ENCODE measurements around the gene ATP5PO.

Gene ATP5PO

GRCh38 chr21:33915368-33916199 is at the start of gene ATP5PO:
Gene ATP5PO (minus strand): TSS chr21:33915804. CDS start chr21:33915763, 41 bp downstream.
- peak; percentile 99 for DNase-seq

- no peak for DNase-seq
Measured at GRCh38 chr21:33964706-33965325, 49.2 kb upstream of the ATP5PO start.

GRCh38 chr21:33963848-33964555 is 48.4 kb upstream of the ATP5PO start:
- DNase-seq = no peak

- DNase-seq = no peak
Measured at GRCh38 chr21:33962290-33962689, 46.7 kb upstream of the ATP5PO start.

GRCh38 chr21:33961061-33961460 is 45.5 kb upstream of the ATP5PO start:
- DNase-seq = no peak

GRCh38 chr21:33959680-33960079 is 44.1 kb upstream of the ATP5PO start:
- DNase-seq = no peak

GRCh38 chr21:33954395-33954794 is 38.8 kb upstream of the ATP5PO start:
- no peak for DNase-seq

- DNase-seq = peak; percentile 69
Measured at GRCh38 chr21:33951276-33952178, 35.9 kb upstream of the ATP5PO start.

- DNase-seq = no peak
Measured at GRCh38 chr21:33950431-33951079, 35.0 kb upstream of the ATP5PO start.

- DNase-seq = no peak
Measured at GRCh38 chr21:33949516-33950430, 34.2 kb upstream of the ATP5PO start.

- DNase-seq = no peak
Measured at GRCh38 chr21:33948951-33949444, 33.4 kb upstream of the ATP5PO start.

- peak; percentile 40 for DNase-seq
Measured at GRCh38 chr21:33948096-33948950, 32.7 kb upstream of the ATP5PO start.

GRCh38 chr21:33947451-33948095 is 32.0 kb upstream of the ATP5PO start:
- DNase-seq = peak; percentile 93

- no peak for DNase-seq
Measured at GRCh38 chr21:33945652-33946270, 30.2 kb upstream of the ATP5PO start.

- DNase-seq = no peak
Measured at GRCh38 chr21:33944185-33944763, 28.7 kb upstream of the ATP5PO start.

- DNase-seq = no peak
Measured at GRCh38 chr21:33943293-33943692, 27.7 kb upstream of the ATP5PO start.

GRCh38 chr21:33942426-33942825 is 26.8 kb upstream of the ATP5PO start:
- no peak for DNase-seq

GRCh38 chr21:33940881-33941245 is 25.3 kb upstream of the ATP5PO start:
- no peak for DNase-seq

Measured in suppressor macrophage treated with lipopolysaccharide for 4 hours (primary cell).